ENCODE data around the gene SAMD4A.
A peak's percentile ranks its signal among the peaks of the same experiment; 100 is the strongest.

Gene SAMD4A

GRCh38 chr14:54556535-54556934, 10.4 kb upstream of the SAMD4A start:
- no peak overlapping the region for H3K4me3 ChIP-seq
- H3K27ac ChIP-seq, result no peak overlapping the region
- no peak for TF ChIP-seq POLR2AphosphoS5 (IDR thresholded peaks at IDR 0.05; ENCODE audit: borderline replicate concordance, low read depth, low read length)
- no peak for TF ChIP-seq EZH2 (IDR thresholded peaks at IDR 0.05)
- no peak for TF ChIP-seq FOXP2 (optimal IDR thresholded peaks at IDR 0.05; ENCODE audit: control extremely low read depth, extremely low read length, insufficient read depth)
- H3K9ac ChIP-seq (ENCODE audit: insufficient read length), result no peak overlapping the region
- DNase-seq (ENCODE audit: low read depth, low spot score), result no peak
- H3K9me3 ChIP-seq (ENCODE audit: low read depth, low read length), result no peaks in the 10 kb centered on the region
- no peaks in the 10 kb centered on the region for H3K36me3 ChIP-seq (ENCODE audit: insufficient read depth, low read length)

DNA sequence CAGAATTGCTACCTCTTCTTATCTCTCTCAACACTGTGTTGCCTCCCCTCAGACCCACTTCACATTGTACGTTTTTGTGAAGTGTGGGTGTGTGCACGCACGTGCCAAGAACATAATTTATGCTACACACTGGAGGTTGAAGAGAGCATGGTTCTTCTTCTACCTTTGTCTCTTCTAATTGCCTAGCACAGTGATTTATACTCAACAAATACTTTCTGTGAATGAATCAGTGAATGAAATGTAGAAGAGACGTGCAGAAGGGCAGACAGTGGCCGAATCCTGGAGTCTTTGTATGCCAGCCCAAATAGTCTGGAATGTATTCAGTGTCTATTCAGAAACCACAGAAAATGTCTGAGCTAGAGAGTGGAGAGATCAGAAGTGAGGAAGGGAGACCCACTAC, 4.6 kb upstream of the SAMD4A start:
- no peak overlapping the region for H3K4me3 ChIP-seq
- no peak for DNase-seq (ENCODE audit: low read depth, low spot score)

GRCh38 chr14:54564071-54564867, 2.7 kb upstream of the SAMD4A start:
- Histone ChIP-seq H3K9ac (ENCODE audit: insufficient read length) (no peak overlapping the region), H3K27ac (no peak overlapping the region; the same call in 1 of the 2 replicates), H3K36me3 (ENCODE audit: insufficient read depth, low read length) (no peaks in the 10 kb centered on the region), H3K9me3 (ENCODE audit: low read depth, low read length) (no peaks in the 10 kb centered on the region), H3K4me3 (peak overlapping the region; percentile 88)
- no peak for TF ChIP-seq EZH2 (IDR thresholded peaks at IDR 0.05)
- TF ChIP-seq FOXP2 (optimal IDR thresholded peaks at IDR 0.05; ENCODE audit: control extremely low read depth, extremely low read length, insufficient read depth), result no peak
- TF ChIP-seq POLR2AphosphoS5 (IDR thresholded peaks at IDR 0.05; ENCODE audit: borderline replicate concordance, low read depth, low read length), result no peak
- DNase-seq (ENCODE audit: low read depth, low spot score), result peak; percentile 45

More for the DNA sequence above, 4.6 kb upstream of the SAMD4A start:
- no peaks in the 10 kb centered on the region for H3K9me3 ChIP-seq (ENCODE audit: low read depth, low read length)
- no peak overlapping the region for H3K27ac ChIP-seq
- no peak for TF ChIP-seq POLR2AphosphoS5 (IDR thresholded peaks at IDR 0.05; ENCODE audit: borderline replicate concordance, low read depth, low read length)
- no peak for TF ChIP-seq FOXP2 (optimal IDR thresholded peaks at IDR 0.05; ENCODE audit: control extremely low read depth, extremely low read length, insufficient read depth)
- no peak for TF ChIP-seq EZH2 (IDR thresholded peaks at IDR 0.05)
- no peaks in the 10 kb centered on the region for H3K36me3 ChIP-seq (ENCODE audit: insufficient read depth, low read length)
- no peak overlapping the region for H3K9ac ChIP-seq (ENCODE audit: insufficient read length)

- Histone ChIP-seq H3K9ac (ENCODE audit: insufficient read length) (peak overlapping the region; percentile 65), H3K27ac (no peak overlapping the region; the same call in 1 of the 2 replicates), H3K9me3 (ENCODE audit: low read depth, low read length) (no peaks in the 10 kb centered on the region), H3K4me3 (peak overlapping the region; percentile 88), H3K36me3 (ENCODE audit: insufficient read depth, low read length) (no peaks in the 10 kb centered on the region)
- DNase-seq (ENCODE audit: low read depth, low spot score), result peak; percentile 56
- no peak for TF ChIP-seq FOXP2 (optimal IDR thresholded peaks at IDR 0.05; ENCODE audit: control extremely low read depth, extremely low read length, insufficient read depth)
- TF ChIP-seq POLR2AphosphoS5 (IDR thresholded peaks at IDR 0.05; ENCODE audit: borderline replicate concordance, low read depth, low read length), result no peak
- TF ChIP-seq EZH2 (IDR thresholded peaks at IDR 0.05), result no peak
These were observed 1.8 kb upstream of the SAMD4A start for GRCh38 chr14:54564868-54565784.

GRCh38 chr14:54565785-54566409, 1.0 kb upstream of the SAMD4A start:
- peak overlapping the region; percentile 69 for H3K9ac ChIP-seq (ENCODE audit: insufficient read length)
- no peaks in the 10 kb centered on the region for H3K36me3 ChIP-seq (ENCODE audit: insufficient read depth, low read length)
- no peak overlapping the region for H3K27ac ChIP-seq
- DNase-seq (ENCODE audit: low read depth, low spot score), result no peak
- H3K9me3 ChIP-seq (ENCODE audit: low read depth, low read length), result no peaks in the 10 kb centered on the region
- peak overlapping the region; percentile 88 for H3K4me3 ChIP-seq
- TF ChIP-seq EZH2 (IDR thresholded peaks at IDR 0.05) (no peak), POLR2AphosphoS5 (IDR thresholded peaks at IDR 0.05; ENCODE audit: borderline replicate concordance, low read depth, low read length) (no peak), FOXP2 (optimal IDR thresholded peaks at IDR 0.05; ENCODE audit: control extremely low read depth, extremely low read length, insufficient read depth) (no peak)

GRCh38 chr14:54567224-54567638, 303 bp downstream of the SAMD4A start:
- TF ChIP-seq FOXP2 (optimal IDR thresholded peaks at IDR 0.05; ENCODE audit: control extremely low read depth, extremely low read length, insufficient read depth), result no peak
- TF ChIP-seq EZH2 (IDR thresholded peaks at IDR 0.05), result no peak
- no peak for TF ChIP-seq POLR2AphosphoS5 (IDR thresholded peaks at IDR 0.05; ENCODE audit: borderline replicate concordance, low read depth, low read length)
- no peak for DNase-seq (ENCODE audit: low read depth, low spot score)
- Histone ChIP-seq H3K9ac (ENCODE audit: insufficient read length) (peak overlapping the region; percentile 69), H3K36me3 (ENCODE audit: insufficient read depth, low read length) (no peaks in the 10 kb centered on the region), H3K27ac (no peak overlapping the region), H3K4me3 (peak overlapping the region; percentile 88), H3K9me3 (ENCODE audit: low read depth, low read length) (no peaks in the 10 kb centered on the region)

DNA sequence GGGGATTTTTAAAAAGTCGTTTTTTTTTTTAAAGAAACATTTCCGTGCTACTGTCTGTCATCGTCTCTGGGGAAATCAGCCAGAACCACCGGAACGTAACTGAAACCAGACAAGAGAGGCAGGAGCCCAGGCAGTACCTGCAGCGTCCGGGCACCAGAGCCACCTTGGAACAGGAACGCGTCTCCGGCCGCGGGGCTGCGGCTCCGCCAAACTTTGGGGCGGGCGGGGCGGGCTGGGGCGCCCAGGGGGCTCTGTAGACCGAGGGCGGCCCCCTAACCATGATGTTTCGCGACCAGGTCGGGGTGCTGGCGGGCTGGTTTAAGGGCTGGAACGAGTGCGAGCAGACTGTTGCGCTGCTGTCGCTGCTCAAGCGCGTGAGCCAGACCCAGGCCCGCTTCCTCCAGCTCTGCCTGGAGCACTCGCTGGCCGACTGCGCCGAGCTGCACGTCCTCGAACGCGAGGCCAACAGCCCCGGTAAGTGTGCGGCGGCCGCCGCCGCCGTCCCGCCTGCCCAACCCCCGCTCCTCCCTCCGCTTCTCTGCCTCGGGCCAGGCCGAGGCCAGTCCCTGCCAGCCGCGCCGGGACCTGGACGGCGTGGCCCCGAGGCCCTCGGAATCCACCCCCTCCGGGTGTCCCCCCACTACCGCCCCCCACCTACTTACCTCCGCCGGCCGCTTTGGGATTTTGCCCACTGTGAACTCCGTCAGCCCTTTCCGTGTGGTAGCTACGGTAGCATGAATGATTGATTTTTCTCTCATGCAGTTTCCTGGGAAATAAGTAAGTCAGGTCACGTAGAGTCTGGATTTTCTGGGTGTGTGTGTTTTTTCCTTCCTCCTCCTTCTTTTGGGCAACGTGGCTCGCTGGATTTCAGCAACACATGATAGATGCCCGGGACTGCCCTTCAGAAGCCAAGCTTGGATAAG, 972 bp downstream of the SAMD4A start:
- H3K36me3 ChIP-seq (ENCODE audit: insufficient read depth, low read length), result no peaks in the 10 kb centered on the region
- H3K27ac ChIP-seq, result no peak overlapping the region
- TF ChIP-seq EZH2 (IDR thresholded peaks at IDR 0.05), result no peak
- no peak for TF ChIP-seq FOXP2 (optimal IDR thresholded peaks at IDR 0.05; ENCODE audit: control extremely low read depth, extremely low read length, insufficient read depth)
- TF ChIP-seq POLR2AphosphoS5 (IDR thresholded peaks at IDR 0.05; ENCODE audit: borderline replicate concordance, low read depth, low read length), result no peak

More for the DNA sequence above, 972 bp downstream of the SAMD4A start:
- peak overlapping the region; percentile 88 for H3K4me3 ChIP-seq
- H3K9ac ChIP-seq (ENCODE audit: insufficient read length), result peak overlapping the region; percentile 69
- no peaks in the 10 kb centered on the region for H3K9me3 ChIP-seq (ENCODE audit: low read depth, low read length)
- no peak for DNase-seq (ENCODE audit: low read depth, low spot score)
